SK-N-SH (cell line): Measurements from ENCODE around the gene ZNF335. TPM values are rescaled to one million over a fixed set of nuclear protein-coding genes. Genes with fewer than 3 reads are reported as not detected.

Experiments used
- CTCF ChIA-PET: fragments of 300-600, 350-600 bp; formaldehyde crosslinking; extraction: SDS; loops from one replicate; lab custom pipeline; 2021; lab: Yijun Ruan, JAX
- POLR2A ChIA-PET: fragments of 350-600 bp; sonication (Branson Sonifier 250); formaldehyde crosslinking; extraction: SDS; loops from one replicate; lab custom pipeline; 2020; ENCODE audit warnings: antibody characterized with exemption, inconsistent platforms; lab: Yijun Ruan, JAX
- DNase-seq: peaks from one replicate; pipeline ENCODE4 v3.0.0; 2012
- H2AFZ ChIP-seq: fragments of 200-600 bp; sonication (generic); 2 replicates; pipeline ENCODE4 v1.8.1; 2016; ENCODE audit warnings: antibody characterized with exemption, mild to moderate bottlenecking, low read depth
- H3F3A ChIP-seq: fragments of 200-600 bp; sonication (generic); replicated peaks from 2 replicates; pipeline ENCODE3; 2016; ENCODE audit warnings: antibody characterized with exemption, mild to moderate bottlenecking; ENCODE audit not compliant: insufficient read depth
- H3K27ac ChIP-seq, 2 experiments: fragments of 200-500 bp in 1 of 2; fragments of 200-600 bp in 1 of 2; sonication (Bioruptor generic) in 1 of 2; sonication (generic), shearing (Covaris generic) in 1 of 2; 2 replicates each; pipeline versions ENCODE4 v1.5.1 to v1.6.1; 2014 to 2016; ENCODE audit warnings: low read depth in 2 of 2, inconsistent platforms in 1 of 2, low read length in 1 of 2, mild to moderate bottlenecking in 1 of 2, mixed read lengths in 1 of 2
- H3K27me3 ChIP-seq: fragments of 200-600 bp; sonication (generic), shearing (Covaris generic); 2 replicates; pipeline ENCODE4 v1.6.1; 2016; ENCODE audit warnings: mixed run types; ENCODE audit not compliant: insufficient read depth
- H3K36me3 ChIP-seq, 2 experiments: fragments of 200-500 bp in 1 of 2; fragments of 200-600 bp in 1 of 2; sonication (Bioruptor generic) in 1 of 2; sonication (generic) in 1 of 2; replicated peaks in 1 of 2; 2 replicates each; pipeline versions ENCODE3 to v1.5.1; 2014 to 2016; ENCODE audit warnings: low read length in 1 of 2, mild to moderate bottlenecking in 1 of 2; ENCODE audit not compliant: insufficient read depth in 2 of 2, control insufficient read depth in 1 of 2
- H3K4me1 ChIP-seq, 2 experiments: fragments of 200-500 bp in 1 of 2; fragments of 200-600 bp in 1 of 2; sonication (Bioruptor generic) in 1 of 2; sonication (generic), shearing (Covaris generic) in 1 of 2; 2 replicates each; pipeline versions ENCODE4 v1.5.1 to v1.6.1; 2014 to 2016; ENCODE audit warnings: low read depth in 1 of 2, low read length in 1 of 2, mixed run types in 1 of 2; ENCODE audit not compliant: insufficient read depth in 2 of 2, control insufficient read depth in 1 of 2
- H3K4me2 ChIP-seq: fragments of 200-600 bp; sonication (generic), shearing (Covaris generic); 2 replicates; pipeline ENCODE4 v1.6.1; 2017; ENCODE audit warnings: mixed run types
- H3K4me3 ChIP-seq, 2 experiments: fragments of 200-500 bp in 1 of 2; fragments of 200-600 bp in 1 of 2; sonication (Bioruptor generic) in 1 of 2; sonication (generic), shearing (Covaris generic) in 1 of 2; 2 replicates each; pipeline versions ENCODE4 v1.5.1 to v1.8.1; 2014 to 2016; ENCODE audit warnings: low read depth in 2 of 2, inconsistent platforms in 1 of 2, low read length in 1 of 2, mild to moderate bottlenecking in 1 of 2, mixed read lengths in 1 of 2, moderate library complexity in 1 of 2
- H3K79me2 ChIP-seq: fragments of 200-600 bp; sonication (generic); 2 replicates; pipeline ENCODE4 v1.8.1; 2017; ENCODE audit warnings: mild to moderate bottlenecking; ENCODE audit not compliant: insufficient read depth
- H3K9ac ChIP-seq: fragments of 200-600 bp; sonication (generic); 2 replicates; pipeline ENCODE4 v1.6.1; 2017; ENCODE audit warnings: mixed run types
- H3K9me2 ChIP-seq: fragments of 200-600 bp; sonication (generic); 2 replicates; pipeline ENCODE4 v1.6.1; 2017; ENCODE audit warnings: mixed run types
- H3K9me3 ChIP-seq: fragments of 200-600 bp; sonication (generic); 2 replicates; pipeline ENCODE4 v1.6.1; 2017; ENCODE audit warnings: mixed run types, mild to moderate bottlenecking, moderate library complexity
- H4K20me1 ChIP-seq: fragments of 200-600 bp; sonication (generic); 2 replicates; pipeline ENCODE4 v1.6.1; 2017; ENCODE audit warnings: mild to moderate bottlenecking, mixed run types; ENCODE audit not compliant: insufficient read depth
- EP300 ChIP-seq, 2 experiments: IDR thresholded peaks; 2 replicates each; pipeline versions ENCODE4 v1.4.0 to v1.6.1; 2012; ENCODE audit warnings: borderline replicate concordance in 1 of 2, low read depth in 1 of 2, low read length in 1 of 2
- FOSL2 ChIP-seq: IDR thresholded peaks from 2 replicates; pipeline ENCODE4 v1.4.0; 2012; ENCODE audit warnings: low read depth, mild to moderate bottlenecking, moderate library complexity, borderline replicate concordance
- FOXJ3 ChIP-seq: sonication (generic); formaldehyde crosslinking; IDR thresholded peaks from 2 replicates; pipeline ENCODE4 v1.5.1; 2020; ENCODE audit warnings: mild to moderate bottlenecking, missing genetic modification reagents
- GATA2 ChIP-seq: sonication (generic); formaldehyde crosslinking; IDR thresholded peaks from 2 replicates; pipeline ENCODE4 v1.5.0; 2020; ENCODE audit warnings: mild to moderate bottlenecking, missing genetic modification reagents
- JUND ChIP-seq: IDR thresholded peaks from 2 replicates; pipeline ENCODE4 v1.4.0; 2012
- MXI1 ChIP-seq: IDR thresholded peaks from 2 replicates; pipeline ENCODE4 v1.6.1; 2012; ENCODE audit warnings: mild to moderate bottlenecking, low read depth, low read length, improper control_type of control experiment
- NFIC ChIP-seq: IDR thresholded peaks from 2 replicates; pipeline ENCODE4 v1.4.0; 2012; ENCODE audit warnings: borderline replicate concordance
- NRF1 ChIP-seq: IDR thresholded peaks from 2 replicates; pipeline ENCODE4 v1.6.1; 2012; ENCODE audit warnings: low read depth, mild to moderate bottlenecking, low read length
- POLR2AphosphoS5 ChIP-seq: IDR thresholded peaks from 2 replicates; pipeline ENCODE4 v1.6.1; 2012; ENCODE audit warnings: low read depth, low read length
- RAD21 ChIP-seq: IDR thresholded peaks from 2 replicates; pipeline ENCODE4 v1.6.1; 2012; ENCODE audit warnings: mild to moderate bottlenecking, low read length
- RCOR1 ChIP-seq: fragments of 150-350 bp; IDR thresholded peaks from 2 replicates; pipeline ENCODE4 v1.6.1; 2017; ENCODE audit warnings: antibody characterized with exemption, low read length
- RFX5 ChIP-seq: IDR thresholded peaks from 2 replicates; pipeline ENCODE4 v1.6.1; 2012; ENCODE audit warnings: mild to moderate bottlenecking, improper control_type of control experiment, low read length
- RXRA ChIP-seq: IDR thresholded peaks from 2 replicates; pipeline ENCODE4 v1.4.0; 2012; ENCODE audit warnings: low read depth, mild to moderate bottlenecking, borderline replicate concordance
- SIN3A ChIP-seq: IDR thresholded peaks from 2 replicates; pipeline ENCODE4 v1.6.1; 2012; ENCODE audit warnings: low read depth, mild to moderate bottlenecking, low read length, moderate library complexity, borderline replicate concordance
- SMC3 ChIP-seq: IDR thresholded peaks from 2 replicates; pipeline ENCODE4 v1.6.1; 2012; ENCODE audit warnings: low read depth, low read length, improper control_type of control experiment
- TAF1 ChIP-seq: IDR thresholded peaks from 2 replicates; pipeline ENCODE4 v1.6.1; 2012; ENCODE audit warnings: low read depth, mild to moderate bottlenecking, low read length, moderate library complexity, borderline replicate concordance
- TCF12 ChIP-seq: IDR thresholded peaks from 2 replicates; pipeline ENCODE4 v1.4.0; 2012
- TEAD4 ChIP-seq: IDR thresholded peaks from 2 replicates; pipeline ENCODE4 v1.4.0; 2012; ENCODE audit warnings: mild to moderate bottlenecking, borderline replicate concordance; ENCODE audit not compliant: insufficient read depth
- YY1 ChIP-seq: IDR thresholded peaks from 2 replicates; pipeline ENCODE4 v1.4.0; 2012; ENCODE audit warnings: low read depth, mild to moderate bottlenecking
- WGBS: methylation state at CpG from one replicate; pipeline ENCODE4 v1.1.6; 2017; ENCODE audit warnings: low lambda C conversion rate; 5-methylcytosine and 5-hydroxymethylcytosine counted together
- polyA plus RNA-seq, 3 experiments: library from polyadenylated mRNA; depleted of rRNA; stranded (reverse); fragments of >200 nt; gene quantifications; 2 replicates each; pipeline ENCODE4 v1.2.3, GENCODE V29; 2012
- TF ChIP-seq, protein P1 (sequence below): fragments of 150-350 bp; IDR thresholded peaks from 2 replicates; pipeline ENCODE4 v1.6.1; 2017; ENCODE audit warnings: antibody characterized with exemption, low read length, low read depth, borderline replicate concordance
- TF ChIP-seq, protein P2 (sequence below): fragments of 200-600 bp; sonication (generic); IDR thresholded peaks from 2 replicates; pipeline ENCODE4 v1.6.1; 2017; ENCODE audit warnings: antibody characterized with exemption, mild to moderate bottlenecking, moderate library complexity
- TF ChIP-seq, protein P3 (sequence below): IDR thresholded peaks from 2 replicates; pipeline ENCODE4 v1.6.1; 2012; ENCODE audit warnings: mild to moderate bottlenecking, low read depth, low read length, moderate library complexity

Gene ZNF335
- polyA plus RNA-seq, 1 of the 3 experiments (the other 2 are of a cell fraction): 11.7 TPM

DNA sequence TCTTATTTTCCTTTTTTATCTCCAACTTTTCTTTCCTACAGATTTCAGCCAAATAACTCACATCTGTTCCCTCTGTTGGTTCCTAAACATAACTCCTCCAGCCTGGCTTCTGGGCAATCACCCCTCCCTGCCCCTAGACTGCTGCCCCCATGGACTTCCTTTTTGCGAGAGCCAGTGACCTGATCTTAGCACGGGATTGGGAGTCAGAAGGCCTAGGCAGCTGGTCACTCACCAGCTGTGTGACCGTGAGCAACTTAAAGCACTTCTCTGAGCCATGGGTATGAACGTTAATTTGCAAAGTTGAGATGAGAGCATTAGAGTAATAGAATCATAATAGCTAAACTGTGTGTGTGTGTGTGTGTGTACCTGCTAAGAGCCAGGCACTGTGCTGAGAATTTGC, 32.2 kb upstream of the ZNF335 start:
- no peaks in the 10 kb centered on the region for H3K27me3 ChIP-seq
- no peaks in the 10 kb centered on the region for H4K20me1 ChIP-seq
- H3K9ac ChIP-seq: no peak overlapping the region
- no peaks in the 10 kb centered on the region for H3K9me2 ChIP-seq
- no peak for DNase-seq
- H3K27ac ChIP-seq: no peak overlapping the region
- H3F3A ChIP-seq: no peaks in the 10 kb centered on the region
- H3K79me2 ChIP-seq: no peaks in the 10 kb centered on the region
- H3K4me3 ChIP-seq: no peak overlapping the region
- H3K4me1 ChIP-seq: peaks cover 6 to 10% of the 10 kb centered on the region in 2 experiments; a peak in 2 of 4 replicates
- no peaks in the 10 kb centered on the region for H3K36me3 ChIP-seq
- CTCF ChIA-PET: interaction anchor here (0.6 to 10.1 kb wide), 4 partner anchors 9 to 671 kb away, joined by 3 to 61 read pairs (median 9); no protein-coding TSS in a partner anchor
- no peak for TF ChIP-seq TCF12
- no peak for TF ChIP-seq FOSL2
- TF ChIP-seq, protein P1, sequence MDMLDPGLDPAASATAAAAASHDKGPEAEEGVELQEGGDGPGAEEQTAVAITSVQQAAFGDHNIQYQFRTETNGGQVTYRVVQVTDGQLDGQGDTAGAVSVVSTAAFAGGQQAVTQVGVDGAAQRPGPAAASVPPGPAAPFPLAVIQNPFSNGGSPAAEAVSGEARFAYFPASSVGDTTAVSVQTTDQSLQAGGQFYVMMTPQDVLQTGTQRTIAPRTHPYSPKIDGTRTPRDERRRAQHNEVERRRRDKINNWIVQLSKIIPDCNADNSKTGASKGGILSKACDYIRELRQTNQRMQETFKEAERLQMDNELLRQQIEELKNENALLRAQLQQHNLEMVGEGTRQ: no peak
- TF ChIP-seq GATA2 (CRISPR knock-in tag): no peak
- no peak for TF ChIP-seq EP300 (IDR thresholded peaks at IDR 0.05; ENCODE audit: borderline replicate concordance in 1 of 2, low read depth in 1 of 2, low read length in 1 of 2)
- no peak for TF ChIP-seq SMC3
- TF ChIP-seq SIN3A: no peak
- POLR2A ChIA-PET: no interaction called here
- H3K4me2 ChIP-seq: no peak overlapping the region
- no peak overlapping the region for H2AFZ ChIP-seq
- 50% methylated on average over 4 of the region's 4 CpGs for WGBS
- no peaks in the 10 kb centered on the region for H3K9me3 ChIP-seq

DNA sequence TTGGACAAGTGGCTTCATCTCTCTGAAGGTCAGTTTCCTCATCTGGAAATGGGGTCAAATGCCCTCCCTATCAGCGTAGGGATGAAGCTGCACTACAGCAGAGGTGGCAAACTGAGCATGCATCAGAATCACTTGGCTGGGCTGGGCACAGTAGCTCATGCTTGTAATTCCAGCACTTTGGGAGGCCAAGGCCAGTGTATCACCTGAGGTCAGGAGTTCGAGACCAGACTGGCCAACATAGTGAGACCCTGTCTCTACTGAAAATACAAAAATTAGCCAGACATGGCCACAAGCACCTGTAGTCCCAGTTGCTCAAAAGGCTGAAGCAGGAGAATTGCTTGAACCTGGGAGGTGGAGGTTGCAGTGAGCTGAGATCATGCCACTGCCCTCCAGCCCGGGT, 30.0 kb upstream of the ZNF335 start:
- H3K4me1 ChIP-seq: peaks cover 0 to 6% of the 10 kb centered on the region in 2 experiments; a peak in 1 of 4 replicates
- H4K20me1 ChIP-seq: no peaks in the 10 kb centered on the region
- H3K4me3 ChIP-seq: no peak overlapping the region
- 79% methylated on average over 3 of the region's 3 CpGs for WGBS
- ChIA-PET CTCF (interaction anchor here (0.8 to 10.1 kb wide), 6 partner anchors 11 to 436 kb away, joined by 3 to 61 read pairs (median 5); no protein-coding TSS in a partner anchor), POLR2A (no interaction called here)
- H3K36me3 ChIP-seq: no peaks in the 10 kb centered on the region
- H3K27me3 ChIP-seq: no peaks in the 10 kb centered on the region
- no peaks in the 10 kb centered on the region for H3K9me2 ChIP-seq
- no peak overlapping the region for H3K9ac ChIP-seq
- H3K9me3 ChIP-seq: no peaks in the 10 kb centered on the region
- no peak overlapping the region for H2AFZ ChIP-seq
- H3K27ac ChIP-seq: no peak overlapping the region
- no peak overlapping the region for H3K4me2 ChIP-seq
- no peaks in the 10 kb centered on the region for H3K79me2 ChIP-seq
- DNase-seq: no peak
- H3F3A ChIP-seq: no peaks in the 10 kb centered on the region
- TF ChIP-seq RAD21 (no peak), RFX5 (no peak), YY1 (no peak), EP300 (IDR thresholded peaks at IDR 0.05; ENCODE audit: borderline replicate concordance in 1 of 2, low read depth in 1 of 2, low read length in 1 of 2) (no peak), POLR2AphosphoS5 (no peak), RCOR1 (no peak), FOXJ3 (CRISPR knock-in tag) (no peak), JUND (no peak), RXRA (no peak), MXI1 (no peak), SIN3A (no peak), TEAD4 (no peak), NFIC (no peak), NRF1 (no peak), TAF1 (no peak)
- TF ChIP-seq, protein P2, sequence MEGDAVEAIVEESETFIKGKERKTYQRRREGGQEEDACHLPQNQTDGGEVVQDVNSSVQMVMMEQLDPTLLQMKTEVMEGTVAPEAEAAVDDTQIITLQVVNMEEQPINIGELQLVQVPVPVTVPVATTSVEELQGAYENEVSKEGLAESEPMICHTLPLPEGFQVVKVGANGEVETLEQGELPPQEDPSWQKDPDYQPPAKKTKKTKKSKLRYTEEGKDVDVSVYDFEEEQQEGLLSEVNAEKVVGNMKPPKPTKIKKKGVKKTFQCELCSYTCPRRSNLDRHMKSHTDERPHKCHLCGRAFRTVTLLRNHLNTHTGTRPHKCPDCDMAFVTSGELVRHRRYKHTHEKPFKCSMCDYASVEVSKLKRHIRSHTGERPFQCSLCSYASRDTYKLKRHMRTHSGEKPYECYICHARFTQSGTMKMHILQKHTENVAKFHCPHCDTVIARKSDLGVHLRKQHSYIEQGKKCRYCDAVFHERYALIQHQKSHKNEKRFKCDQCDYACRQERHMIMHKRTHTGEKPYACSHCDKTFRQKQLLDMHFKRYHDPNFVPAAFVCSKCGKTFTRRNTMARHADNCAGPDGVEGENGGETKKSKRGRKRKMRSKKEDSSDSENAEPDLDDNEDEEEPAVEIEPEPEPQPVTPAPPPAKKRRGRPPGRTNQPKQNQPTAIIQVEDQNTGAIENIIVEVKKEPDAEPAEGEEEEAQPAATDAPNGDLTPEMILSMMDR: no peak
- TF ChIP-seq, protein P1: no peak
- TF ChIP-seq, protein P3, sequence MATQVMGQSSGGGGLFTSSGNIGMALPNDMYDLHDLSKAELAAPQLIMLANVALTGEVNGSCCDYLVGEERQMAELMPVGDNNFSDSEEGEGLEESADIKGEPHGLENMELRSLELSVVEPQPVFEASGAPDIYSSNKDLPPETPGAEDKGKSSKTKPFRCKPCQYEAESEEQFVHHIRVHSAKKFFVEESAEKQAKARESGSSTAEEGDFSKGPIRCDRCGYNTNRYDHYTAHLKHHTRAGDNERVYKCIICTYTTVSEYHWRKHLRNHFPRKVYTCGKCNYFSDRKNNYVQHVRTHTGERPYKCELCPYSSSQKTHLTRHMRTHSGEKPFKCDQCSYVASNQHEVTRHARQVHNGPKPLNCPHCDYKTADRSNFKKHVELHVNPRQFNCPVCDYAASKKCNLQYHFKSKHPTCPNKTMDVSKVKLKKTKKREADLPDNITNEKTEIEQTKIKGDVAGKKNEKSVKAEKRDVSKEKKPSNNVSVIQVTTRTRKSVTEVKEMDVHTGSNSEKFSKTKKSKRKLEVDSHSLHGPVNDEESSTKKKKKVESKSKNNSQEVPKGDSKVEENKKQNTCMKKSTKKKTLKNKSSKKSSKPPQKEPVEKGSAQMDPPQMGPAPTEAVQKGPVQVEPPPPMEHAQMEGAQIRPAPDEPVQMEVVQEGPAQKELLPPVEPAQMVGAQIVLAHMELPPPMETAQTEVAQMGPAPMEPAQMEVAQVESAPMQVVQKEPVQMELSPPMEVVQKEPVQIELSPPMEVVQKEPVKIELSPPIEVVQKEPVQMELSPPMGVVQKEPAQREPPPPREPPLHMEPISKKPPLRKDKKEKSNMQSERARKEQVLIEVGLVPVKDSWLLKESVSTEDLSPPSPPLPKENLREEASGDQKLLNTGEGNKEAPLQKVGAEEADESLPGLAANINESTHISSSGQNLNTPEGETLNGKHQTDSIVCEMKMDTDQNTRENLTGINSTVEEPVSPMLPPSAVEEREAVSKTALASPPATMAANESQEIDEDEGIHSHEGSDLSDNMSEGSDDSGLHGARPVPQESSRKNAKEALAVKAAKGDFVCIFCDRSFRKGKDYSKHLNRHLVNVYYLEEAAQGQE: no peak
